OCI-LY3 (cell line): ENCODE data around the gene CNNM1.

ENCODE experiments used
- H2AFZ ChIP-seq: fragments of 200-600, 300-600 bp; shearing (Covaris generic); 2 replicates; pipeline ENCODE4 v1.6.0; 2014; ENCODE audit warnings: antibody characterized with exemption, low read depth, low read length
- H3K27ac ChIP-seq: fragments of 200-600, 300-600 bp; sonication (generic); 2 replicates; pipeline ENCODE4 v1.5.1; 2014; ENCODE audit warnings: mild to moderate bottlenecking, low read length, moderate library complexity, mixed read lengths
- H3K27me3 ChIP-seq: fragments of 200-600, 300-600 bp; sonication (generic); 2 replicates; pipeline ENCODE4 v1.6.1; 2014; ENCODE audit warnings: low read depth, low read length, mixed read lengths
- H3K36me3 ChIP-seq: fragments of 200-600, 300-600 bp; sonication (generic); replicated peaks from 2 replicates; pipeline ENCODE3; 2014; ENCODE audit warnings: low read depth, low read length, mixed read lengths
- H3K4me1 ChIP-seq: fragments of 300-600, 200-600 bp; sonication (generic); 2 replicates; pipeline ENCODE4 v1.6.1; 2014; ENCODE audit warnings: low read length, mixed read lengths
- H3K4me2 ChIP-seq: fragments of 200-600, 300-600 bp; sonication (generic); 2 replicates; pipeline ENCODE4 v1.6.1; 2014; ENCODE audit warnings: low read length, mixed read lengths
- H3K4me3 ChIP-seq: fragments of 300-600, 200-600 bp; sonication (generic); 2 replicates; pipeline ENCODE4 v1.5.1; 2014; ENCODE audit warnings: antibody characterized with exemption, mild to moderate bottlenecking, low read length, moderate library complexity
- H3K79me2 ChIP-seq: fragments of 300-600, 200-600 bp; shearing (Covaris generic); 2 replicates; pipeline ENCODE4 v1.6.1; 2014; ENCODE audit warnings: mild to moderate bottlenecking, low read length, mixed read lengths
- H3K9ac ChIP-seq: fragments of 300-600, 200-600 bp; shearing (Covaris generic); 2 replicates; pipeline ENCODE4 v1.6.0; 2014; ENCODE audit warnings: mild to moderate bottlenecking, low read length, moderate library complexity
- H3K9me3 ChIP-seq: fragments of 200-600, 300-600 bp; shearing (Covaris generic); 2 replicates; pipeline ENCODE4 v1.6.1; 2014; ENCODE audit warnings: low read length, mixed read lengths; ENCODE audit not compliant: insufficient read depth
- H4K20me1 ChIP-seq: fragments of 200-600, 300-600 bp; sonication (generic); 2 replicates; pipeline ENCODE4 v1.6.1; 2016; ENCODE audit warnings: low read length, mixed read lengths; ENCODE audit not compliant: insufficient read depth
- EZH2phosphoT487 ChIP-seq: fragments of 200-600 bp; shearing (Covaris generic); IDR thresholded peaks from 2 replicates; pipeline ENCODE4 v1.6.1; 2018; ENCODE audit warnings: antibody characterized with exemption, mixed run types, low read depth
- TF ChIP-seq, protein P1 (sequence below): fragments of 200-600, 300-600 bp; sonication (generic); IDR thresholded peaks from 2 replicates; pipeline ENCODE4 v1.5.1; 2014; ENCODE audit warnings: antibody characterized with exemption, low read length, low read depth

The CNNM1 gene

DNA sequence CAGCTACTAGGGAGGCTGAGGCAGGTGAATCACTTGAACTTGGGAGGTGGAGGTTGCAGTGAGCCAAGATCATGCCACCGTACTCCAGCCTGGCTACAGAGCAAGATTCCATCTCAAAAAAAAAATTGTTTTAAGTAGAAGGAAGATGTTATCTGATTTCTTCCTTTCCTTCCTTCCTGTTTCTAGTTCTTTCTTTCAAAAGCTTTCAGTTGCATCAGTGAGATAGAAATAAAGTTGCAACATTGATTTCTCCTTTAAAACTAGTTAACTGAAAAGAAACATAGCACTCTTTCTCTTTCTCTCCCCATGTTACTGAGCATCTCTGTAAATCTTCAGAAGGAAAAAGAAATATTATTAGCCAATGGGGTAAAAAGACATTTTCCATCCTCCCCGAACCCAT is 37.5 kb downstream of the CNNM1 start:
- no peak for TF ChIP-seq EZH2phosphoT487
- TF ChIP-seq, protein P1, sequence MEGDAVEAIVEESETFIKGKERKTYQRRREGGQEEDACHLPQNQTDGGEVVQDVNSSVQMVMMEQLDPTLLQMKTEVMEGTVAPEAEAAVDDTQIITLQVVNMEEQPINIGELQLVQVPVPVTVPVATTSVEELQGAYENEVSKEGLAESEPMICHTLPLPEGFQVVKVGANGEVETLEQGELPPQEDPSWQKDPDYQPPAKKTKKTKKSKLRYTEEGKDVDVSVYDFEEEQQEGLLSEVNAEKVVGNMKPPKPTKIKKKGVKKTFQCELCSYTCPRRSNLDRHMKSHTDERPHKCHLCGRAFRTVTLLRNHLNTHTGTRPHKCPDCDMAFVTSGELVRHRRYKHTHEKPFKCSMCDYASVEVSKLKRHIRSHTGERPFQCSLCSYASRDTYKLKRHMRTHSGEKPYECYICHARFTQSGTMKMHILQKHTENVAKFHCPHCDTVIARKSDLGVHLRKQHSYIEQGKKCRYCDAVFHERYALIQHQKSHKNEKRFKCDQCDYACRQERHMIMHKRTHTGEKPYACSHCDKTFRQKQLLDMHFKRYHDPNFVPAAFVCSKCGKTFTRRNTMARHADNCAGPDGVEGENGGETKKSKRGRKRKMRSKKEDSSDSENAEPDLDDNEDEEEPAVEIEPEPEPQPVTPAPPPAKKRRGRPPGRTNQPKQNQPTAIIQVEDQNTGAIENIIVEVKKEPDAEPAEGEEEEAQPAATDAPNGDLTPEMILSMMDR = no peak
- H3K79me2 ChIP-seq = no peaks in the 10 kb centered on the region
- H3K9me3 ChIP-seq = no peaks in the 10 kb centered on the region
- no peak overlapping the region for H3K4me3 ChIP-seq
- peaks cover 14% of the 10 kb centered on the region for H3K4me1 ChIP-seq
- H3K27ac ChIP-seq = no peak overlapping the region
- H4K20me1 ChIP-seq = no peaks in the 10 kb centered on the region
- H3K27me3 ChIP-seq = peaks cover 62% of the 10 kb centered on the region
- H3K36me3 ChIP-seq = no peaks in the 10 kb centered on the region
- no peak overlapping the region for H2AFZ ChIP-seq
- no peak overlapping the region for H3K9ac ChIP-seq
- no peak overlapping the region for H3K4me2 ChIP-seq

DNA sequence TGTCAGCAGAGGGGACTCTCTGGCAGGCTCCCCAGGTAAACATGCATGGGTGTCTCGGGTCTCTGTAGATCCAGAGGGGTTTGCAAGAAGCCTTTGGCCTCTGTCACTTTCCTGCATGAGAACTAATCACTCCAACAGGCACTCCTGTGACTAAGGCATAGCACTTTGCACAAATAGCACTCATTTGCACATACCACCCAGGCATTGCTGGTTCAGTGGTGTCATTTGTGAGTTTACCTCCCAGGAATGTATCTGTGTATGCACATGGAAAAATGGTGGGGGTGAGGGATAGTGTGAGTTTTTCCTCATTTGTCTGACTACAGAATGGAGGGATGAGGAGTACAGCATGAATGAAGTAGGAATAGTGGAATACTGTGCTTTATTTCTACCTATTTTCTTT is 39.5 kb downstream of the CNNM1 start:
- no peak overlapping the region for H3K27ac ChIP-seq
- H2AFZ ChIP-seq = no peak overlapping the region
- H4K20me1 ChIP-seq = peaks cover 4% of the 10 kb centered on the region; the same call in 1 of the 2 replicates
- H3K36me3 ChIP-seq = no peaks in the 10 kb centered on the region
- no peak overlapping the region for H3K4me3 ChIP-seq
- no peak overlapping the region for H3K9ac ChIP-seq
- H3K79me2 ChIP-seq = no peaks in the 10 kb centered on the region
- H3K9me3 ChIP-seq = no peaks in the 10 kb centered on the region
- peaks cover 78% of the 10 kb centered on the region for H3K27me3 ChIP-seq
- no peak overlapping the region for H3K4me2 ChIP-seq
- H3K4me1 ChIP-seq = peaks cover 17% of the 10 kb centered on the region
- TF ChIP-seq, protein P1 = no peak
- no peak for TF ChIP-seq EZH2phosphoT487

DNA sequence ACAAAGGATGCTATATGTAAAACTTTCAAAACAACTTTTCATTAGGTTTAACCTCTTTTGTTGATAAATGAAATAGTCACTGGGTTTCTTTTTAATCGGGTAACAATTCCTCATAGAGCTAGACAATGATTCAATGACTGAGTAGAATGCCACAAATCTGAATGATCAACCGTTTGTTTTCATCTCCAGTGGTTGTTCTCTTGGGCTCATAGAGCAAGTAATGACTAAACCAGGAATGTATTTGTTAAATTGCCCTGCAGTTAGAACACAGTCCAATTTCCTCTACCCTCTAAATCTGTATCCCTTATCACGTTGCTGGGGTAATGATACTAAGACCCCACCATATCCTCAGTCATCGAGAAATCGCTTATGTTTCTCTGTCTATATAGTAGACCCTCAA is 40.0 kb downstream of the CNNM1 start:
- H3K4me3 ChIP-seq = no peak overlapping the region
- H3K4me2 ChIP-seq = no peak overlapping the region
- no peak for TF ChIP-seq EZH2phosphoT487
- TF ChIP-seq, protein P1 = no peak
- no peak overlapping the region for H2AFZ ChIP-seq
- no peak overlapping the region for H3K9ac ChIP-seq
- no peaks in the 10 kb centered on the region for H3K36me3 ChIP-seq
- H3K9me3 ChIP-seq = no peaks in the 10 kb centered on the region
- H3K27ac ChIP-seq = no peak overlapping the region
- peaks cover 17% of the 10 kb centered on the region for H3K4me1 ChIP-seq
- peaks cover 83% of the 10 kb centered on the region for H3K27me3 ChIP-seq
- H4K20me1 ChIP-seq = peaks cover 4% of the 10 kb centered on the region; the same call in 1 of the 2 replicates
- H3K79me2 ChIP-seq = no peaks in the 10 kb centered on the region

DNA sequence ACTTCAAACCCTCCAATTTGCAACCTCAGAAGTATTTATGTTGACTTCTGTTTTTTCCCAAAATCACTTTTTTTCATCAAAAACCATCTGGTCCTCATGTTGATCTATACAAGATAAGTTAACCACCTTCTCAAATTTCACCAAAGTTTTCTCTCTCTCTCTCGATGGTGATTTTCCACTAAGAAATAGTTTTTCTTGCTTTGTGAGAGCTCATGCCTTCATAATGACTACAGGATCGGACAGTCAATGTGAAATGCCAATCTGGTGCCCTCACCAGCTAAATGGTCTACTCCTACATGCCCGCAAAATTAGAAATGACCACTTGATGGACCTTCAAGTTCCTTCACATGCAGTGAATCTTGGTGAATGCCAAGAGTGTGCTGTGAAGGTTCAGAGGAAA is 40.4 kb downstream of the CNNM1 start:
- Histone ChIP-seq H3K4me1 (peaks cover 17% of the 10 kb centered on the region), H3K9ac (no peak overlapping the region), H3K36me3 (no peaks in the 10 kb centered on the region), H2AFZ (no peak overlapping the region), H3K4me3 (no peak overlapping the region), H3K27ac (no peak overlapping the region), H3K9me3 (no peaks in the 10 kb centered on the region), H3K4me2 (no peak overlapping the region), H3K27me3 (peaks cover 86% of the 10 kb centered on the region), H3K79me2 (no peaks in the 10 kb centered on the region), H4K20me1 (peaks cover 4% of the 10 kb centered on the region; the same call in 1 of the 2 replicates)
- TF ChIP-seq, protein P1 = no peak
- no peak for TF ChIP-seq EZH2phosphoT487
